Pancreas (tissue), 10 donors: ENCODE data around the gene PRRC2C. TPM values are rescaled to one million over a fixed set of nuclear protein-coding genes. Genes with fewer than 3 reads are reported as not detected.
"Not testable (repeated sequence)": the region's sequence is repeated elsewhere in the genome, so short reads cannot be mapped to it uniquely, and the experiment has no call there.

Experiments used
- ATAC-seq, 4 donors: fragments of 200-7000 bp; cut with Tn5 transposase; one replicate each; pipeline versions ENCODE4 v1.8.0 to v1.9.1; 2020; ENCODE audit warnings: mild to moderate bottlenecking in 4 of 4, moderate library complexity in 4 of 4
- DNase-seq, 6 donors: peaks; one replicate each; pipeline ENCODE4 v3.0.0-alpha.2; 2020
- FAIRE-seq: peaks from 2 replicates; lab custom pipeline; 2012; peaks lifted over from hg19 to GRCh38; lab: Jason Lieb, UNC
- H3K27ac ChIP-seq, 4 donors: fragments of 200-600 bp; sonication (generic); 1 replicate in 3 of 4; 2 replicates in 1 of 4; pipeline versions ENCODE4 v1.5.0 to v1.8.0; 2020
- H3K27me3 ChIP-seq, 4 donors: fragments of 200-600 bp; one replicate each; pipeline ENCODE4 v1.8.0; 2021
- H3K36me3 ChIP-seq, 3 donors: fragments of 200-600 bp; sonication (generic) in 1 of 3; one replicate each; pipeline versions ENCODE4 v1.5.0 to v1.8.0; 2020 to 2021
- H3K4me1 ChIP-seq, 3 donors: fragments of 200-600 bp; one replicate each; pipeline ENCODE4 v1.8.0; 2021
- H3K4me3 ChIP-seq, 4 donors: fragments of 200-600 bp; sonication (generic) in 2 of 4; one replicate each; pipeline versions ENCODE4 v1.5.0 to v1.8.0; 2020 to 2021
- H3K9me3 ChIP-seq, 4 donors: fragments of 200-600 bp; one replicate each; pipeline ENCODE4 v1.8.0; 2021
- WGBS, 2 donors: extraction: QIAGEN DNeasy Blood & Tissue Kit; methylation state at CpG; one replicate each; pipeline ENCODE4 v1.1.7; 2013; 5-methylcytosine and 5-hydroxymethylcytosine counted together
- intact Hi-C, 3 donors: fragments of 100-400 bp; cut with DNase I; formaldehyde crosslinking; loops; one replicate each; pipeline versions ENCODE4 v1.11.1 to v1.14.2; 2022
- polyA plus RNA-seq, 2 donors: library from polyadenylated mRNA; stranded (reverse); fragments of 200-250 nt; gene quantifications; one replicate each; pipeline ENCODE4 v1.2.3, GENCODE V29; 2013
- total RNA-seq, 6 donors: library from RNA; stranded (reverse); fragmentation: NEBNext Ultra II Directional in 4 of 6; extraction: Animal tissue kit (Norgen Biotek cat#: 25700) in 4 of 6; gene quantifications; one replicate each; pipeline versions ENCODE4 v1.2.1 to v1.2.4, GENCODE V29; 2021 to 2023
- TF ChIP-seq, protein P1 (sequence below), 4 donors: fragments of 200-600 bp; sonication (generic) in 3 of 4; IDR thresholded peaks; one replicate each; pipeline versions ENCODE4 v1.5.0 to v1.8.0; 2021; ENCODE audit warnings: antibody characterized with exemption in 4 of 4
- donor health status: healthy with polysubstance abuse.
- donor health status: DM: no; HTN: no; CAD: no; lungs with moderate emphysema.
- donor health status: DM: no; HTN: no; CAD: no.
- donor health status: control.
- donor health status: control.
- donor health status: Bipolar disorder and iron deficiency.
- donor health status: DM: yes; HTN: yes; CAD: no.
- donor health status: DM: no; HTN: no; CAD: no.
- donor health status: DM: no; HTN: no; CAD: no.
- donor health status: DM: yes; HTN: yes; CAD: no.

The PRRC2C gene
- total and polyA plus RNA-seq, 8 donors: 22.4 to 82.3 (median 48.4) TPM

DNA sequence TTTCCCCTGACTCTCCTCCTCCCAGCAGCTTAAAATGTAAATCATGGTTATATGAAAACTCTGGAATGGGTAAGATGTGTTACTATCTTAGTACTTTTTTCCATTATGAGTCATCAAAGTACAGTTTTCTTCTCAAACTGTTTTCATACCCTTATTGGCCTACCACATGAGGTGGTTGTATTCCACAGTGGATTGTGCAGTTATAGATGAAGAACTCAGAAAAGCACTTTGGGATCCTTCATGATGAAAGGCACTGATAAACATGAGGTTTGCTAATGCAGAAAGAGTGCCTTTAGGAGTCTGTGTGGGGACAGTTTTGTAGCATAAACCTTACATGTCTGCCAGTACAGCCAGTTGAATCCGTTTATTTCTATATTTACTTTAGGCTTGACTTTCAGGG is 104.7 kb downstream of the PRRC2C start:
- H3K27me3 ChIP-seq: no peaks in the 10 kb centered on the region
- ATAC-seq: no peak
- H3K9me3 ChIP-seq: no peaks in the 10 kb centered on the region
- H3K36me3 ChIP-seq: peaks cover 0 to 68% (median 19%) of the 10 kb centered on the region in 3 donors
- WGBS, 2 donors: 41 to 67% methylated on average over 1 of the region's 1 CpG
- intact Hi-C loops: no loop called here
- TF ChIP-seq, protein P1, sequence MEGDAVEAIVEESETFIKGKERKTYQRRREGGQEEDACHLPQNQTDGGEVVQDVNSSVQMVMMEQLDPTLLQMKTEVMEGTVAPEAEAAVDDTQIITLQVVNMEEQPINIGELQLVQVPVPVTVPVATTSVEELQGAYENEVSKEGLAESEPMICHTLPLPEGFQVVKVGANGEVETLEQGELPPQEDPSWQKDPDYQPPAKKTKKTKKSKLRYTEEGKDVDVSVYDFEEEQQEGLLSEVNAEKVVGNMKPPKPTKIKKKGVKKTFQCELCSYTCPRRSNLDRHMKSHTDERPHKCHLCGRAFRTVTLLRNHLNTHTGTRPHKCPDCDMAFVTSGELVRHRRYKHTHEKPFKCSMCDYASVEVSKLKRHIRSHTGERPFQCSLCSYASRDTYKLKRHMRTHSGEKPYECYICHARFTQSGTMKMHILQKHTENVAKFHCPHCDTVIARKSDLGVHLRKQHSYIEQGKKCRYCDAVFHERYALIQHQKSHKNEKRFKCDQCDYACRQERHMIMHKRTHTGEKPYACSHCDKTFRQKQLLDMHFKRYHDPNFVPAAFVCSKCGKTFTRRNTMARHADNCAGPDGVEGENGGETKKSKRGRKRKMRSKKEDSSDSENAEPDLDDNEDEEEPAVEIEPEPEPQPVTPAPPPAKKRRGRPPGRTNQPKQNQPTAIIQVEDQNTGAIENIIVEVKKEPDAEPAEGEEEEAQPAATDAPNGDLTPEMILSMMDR (IDR thresholded peaks at IDR 0.05): no peak
- peaks cover 0 to 5% (median 0%) of the 10 kb centered on the region in 3 donors for H3K4me1 ChIP-seq
- H3K4me3 ChIP-seq: no peak overlapping the region
- no peak for FAIRE-seq
- no peak overlapping the region for H3K27ac ChIP-seq
- DNase-seq: no peak

DNA sequence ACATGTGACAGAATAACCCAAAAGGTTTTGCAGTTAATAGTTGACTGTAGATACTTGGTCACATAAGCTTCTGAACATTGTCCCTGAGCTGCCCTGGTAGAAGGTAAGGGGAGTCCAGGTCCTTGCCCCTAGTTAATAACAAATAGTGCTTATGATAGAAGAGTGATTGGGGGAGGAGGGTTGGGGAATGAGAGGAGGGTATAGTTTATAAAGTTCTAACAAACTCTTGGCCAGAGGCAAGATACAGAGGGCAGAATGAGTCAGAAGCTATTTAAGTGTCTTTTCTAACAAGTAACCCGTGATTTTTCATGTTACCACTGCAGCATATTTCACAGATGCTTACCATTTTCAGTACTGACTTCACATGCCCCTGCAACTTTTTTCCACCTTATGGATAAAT is 110.0 kb downstream of the PRRC2C start:
- FAIRE-seq: no peak
- Histone ChIP-seq H3K4me3 (no peak overlapping the region), H3K9me3 (no peaks in the 10 kb centered on the region), H3K27me3 (no peaks in the 10 kb centered on the region), H3K36me3 (peaks cover 0 to 31% (median 5%) of the 10 kb centered on the region in 3 donors), H3K4me1 (no peaks in the 10 kb centered on the region), H3K27ac (no peak overlapping the region)
- no peak for DNase-seq
- no peak for ATAC-seq
- intact Hi-C loops: no loop called here
- WGBS, 2 donors: 89 to 94% methylated on average over 1 of the region's 1 CpG
- TF ChIP-seq, protein P1 (IDR thresholded peaks at IDR 0.05): no peak

DNA sequence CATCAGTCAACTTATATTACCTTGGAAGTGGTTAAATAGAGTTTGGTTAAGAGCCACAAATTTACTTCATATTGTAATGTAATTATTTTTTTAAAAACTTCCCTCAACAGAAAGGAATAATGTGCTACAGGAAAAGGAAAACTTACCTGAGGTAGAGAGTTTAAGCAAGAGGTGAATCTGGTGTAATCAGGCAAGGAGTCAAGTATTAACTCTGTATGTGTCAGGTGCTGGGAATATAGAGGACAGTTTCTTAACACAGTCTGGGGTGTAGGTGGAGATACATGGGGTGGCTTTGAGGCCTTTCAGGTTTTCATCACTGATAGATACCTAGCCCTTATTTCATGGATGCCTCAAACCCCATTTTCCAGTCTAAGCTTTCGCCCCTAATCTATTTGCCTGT is 110.8 kb downstream of the PRRC2C start:
- FAIRE-seq: no peak
- H3K4me3 ChIP-seq: no peak overlapping the region
- no peak overlapping the region for H3K27ac ChIP-seq
- no peak for DNase-seq
- no peaks in the 10 kb centered on the region for H3K9me3 ChIP-seq
- intact Hi-C loops: no loop called here
- no peaks in the 10 kb centered on the region for H3K4me1 ChIP-seq
- H3K36me3 ChIP-seq: peaks cover 0 to 23% (median 5%) of the 10 kb centered on the region in 3 donors
- 94 to 100% methylated on average over 1 of the region's 1 CpG for WGBS, 2 donors
- H3K27me3 ChIP-seq: no peaks in the 10 kb centered on the region
- TF ChIP-seq, protein P1 (IDR thresholded peaks at IDR 0.05): no peak
- ATAC-seq: no peak

DNA sequence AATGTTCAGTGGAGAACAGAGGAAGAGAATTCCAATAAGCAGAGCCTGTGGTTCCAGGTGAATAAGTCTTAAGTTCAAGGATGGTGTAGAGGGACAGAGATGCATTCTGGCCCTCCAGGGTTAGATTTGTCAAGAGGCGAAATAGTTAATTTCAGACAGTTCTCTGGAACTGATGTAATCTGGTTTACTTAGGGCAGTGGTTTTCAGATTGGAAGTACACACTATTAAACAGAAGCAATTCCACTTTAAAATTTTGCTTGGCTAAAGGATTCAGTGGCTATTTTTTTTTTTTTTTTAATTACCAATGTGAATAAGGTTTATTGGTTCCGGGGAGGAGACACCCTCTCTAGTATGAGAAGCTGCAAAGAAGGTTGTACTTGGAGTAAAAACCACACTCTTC is 111.4 kb downstream of the PRRC2C start:
- Histone ChIP-seq H3K27ac (no peak overlapping the region), H3K36me3 (peaks cover 0 to 17% (median 5%) of the 10 kb centered on the region in 3 donors), H3K27me3 (no peaks in the 10 kb centered on the region), H3K4me3 (no peak overlapping the region), H3K4me1 (no peaks in the 10 kb centered on the region), H3K9me3 (no peaks in the 10 kb centered on the region)
- DNase-seq (no peak), FAIRE-seq (no peak), ATAC-seq (no peak)
- WGBS, 2 donors: 90 to 92% methylated on average over 2 of the region's 2 CpGs
- intact Hi-C loops: no loop called here
- TF ChIP-seq, protein P1 (IDR thresholded peaks at IDR 0.05): no peak

DNA sequence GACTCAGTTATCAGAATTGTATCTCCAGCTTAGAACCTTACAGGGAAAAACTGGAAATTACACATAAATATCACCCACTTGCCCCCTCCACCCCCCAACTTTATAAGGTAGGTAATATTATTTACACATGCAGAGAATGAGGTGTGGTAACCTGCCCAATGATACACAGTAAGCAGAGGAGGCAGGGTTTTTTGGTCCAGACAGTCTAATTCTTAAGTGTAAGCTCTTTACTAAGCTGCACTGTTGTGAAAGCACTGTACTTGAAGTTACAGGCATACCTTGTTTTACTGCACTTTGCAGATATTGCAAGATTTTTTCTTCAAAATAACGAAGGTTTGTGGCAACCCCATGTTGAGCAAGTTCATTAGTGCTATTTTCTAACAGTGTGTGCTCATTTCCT is 111.9 kb downstream of the PRRC2C start:
- DNase-seq (no peak), FAIRE-seq (no peak), ATAC-seq (no peak)
- Histone ChIP-seq H3K27me3 (no peaks in the 10 kb centered on the region), H3K36me3 (peaks cover 0 to 13% (median 5%) of the 10 kb centered on the region in 3 donors), H3K4me3 (no peak overlapping the region), H3K9me3 (no peaks in the 10 kb centered on the region), H3K27ac (no peak overlapping the region), H3K4me1 (no peaks in the 10 kb centered on the region)
- WGBS, 2 donors: 87 to 91% methylated on average over 1 of the region's 1 CpG
- intact Hi-C loops: no loop called here
- TF ChIP-seq, protein P1 (IDR thresholded peaks at IDR 0.05): no peak

DNA sequence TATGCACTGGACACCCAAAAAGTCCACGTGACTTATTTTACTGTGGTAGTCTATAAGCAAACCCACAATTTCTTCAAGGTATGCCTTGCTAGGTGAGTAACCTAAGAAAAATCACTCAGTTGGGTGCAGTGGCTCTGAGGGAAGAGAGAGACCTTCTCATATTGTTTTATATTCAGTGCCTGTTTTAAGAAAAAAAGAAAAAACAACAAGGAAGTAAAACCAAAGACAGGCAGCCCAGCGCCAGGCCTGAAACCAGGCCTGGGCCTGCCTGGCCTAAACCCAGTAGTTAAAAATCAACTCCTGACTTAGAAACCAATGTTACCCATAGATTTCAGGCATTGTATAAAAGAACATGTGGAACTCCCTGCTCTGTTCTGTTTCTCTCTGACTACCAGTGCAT is 115.0 kb downstream of the PRRC2C start:
- ATAC-seq, H3K4me1 ChIP-seq, H3K27me3 ChIP-seq, H3K4me3 ChIP-seq, H3K36me3 ChIP-seq, FAIRE-seq, intact Hi-C loops, H3K9me3 ChIP-seq, DNase-seq: not testable (repeated sequence)
- WGBS, 2 donors: 76 to 81% methylated on average over 2 of the region's 2 CpGs
- peak overlapping the region in 2 of 4 donors; percentile 3 to 66 for H3K27ac ChIP-seq
